K562 (cell line): ENCODE data around the gene PAFAH1B1. TPM values are rescaled to one million over a fixed set of nuclear protein-coding genes. Genes with fewer than 3 reads are reported as not detected.

Source experiments
- AFF4 ChIP-seq: sonication (generic); formaldehyde crosslinking; IDR thresholded peaks from 2 replicates; pipeline ENCODE4 v1.8.0; 2023; ENCODE audit warnings: mild to moderate bottlenecking, missing genetic modification reagents
- MLLT1 ChIP-seq, 2 experiments: fragments of 450-650 bp; IDR thresholded peaks; 2 replicates each; pipeline ENCODE4 v1.6.1; 2016
- PATZ1 ChIP-seq: fragments of 250-450 bp; sonication (Bioruptor Pico); IDR thresholded peaks from 2 replicates; pipeline ENCODE4 v1.5.0; 2020; ENCODE audit warnings: mild to moderate bottlenecking, borderline replicate concordance
- RNF2 ChIP-seq: sonication (generic); IDR thresholded peaks from 2 replicates; pipeline ENCODE4 v1.6.1; 2016
- XRCC4 ChIP-seq: IDR thresholded peaks from one replicate; pipeline ENCODE4 v1.6.1; 2011; ENCODE audit not compliant: insufficient read depth, insufficient read length; ENCODE audit errors: extremely low read depth
- polyA plus RNA-seq, 8 experiments: library from polyadenylated mRNA; depleted of rRNA in 4 of 8; stranded (reverse) in 5 of 8; unstranded in 3 of 8; fragments of >200 nt; fragmentation: Nextera tagmentation in 2 of 8; fragmentation: Illumina TruSeq in 1 of 8; extraction: Ambion mirVana in 2 of 8; extraction: Trizol in 1 of 8; gene quantifications; 2 replicates each; pipeline versions ENCODE4 v1.2.1 to v1.2.3, GENCODE V29; 2011 to 2014; ENCODE audit warnings: inconsistent platforms in 1 of 8, missing spikeins in 1 of 8
- total RNA-seq, 7 experiments: library from RNA; depleted of rRNA in 6 of 7; stranded (reverse); fragments of >200 nt in 6 of 7; fragmentation: Illumina TruSeq in 2 of 7; extraction: Trizol in 2 of 7; gene quantifications; 2 replicates each; pipeline versions ENCODE4 v1.2.1 to v1.2.3, GENCODE V29; 2011 to 2021; ENCODE audit warnings: low replicate concordance in 1 of 7

The PAFAH1B1 gene
- total and polyA plus RNA-seq, 9 of the 15 experiments (the other 6 are each of a cell fraction or from before 2014, with no cell fraction given): 23.3 to 66.4 (median 40.2) TPM

GRCh38 chr17:2721603-2722002, 128.1 kb downstream of the PAFAH1B1 start (continued):
- TF ChIP-seq PATZ1 (CRISPR knock-in tag): no peak
- no peak for TF ChIP-seq AFF4 (CRISPR knock-in tag)
- TF ChIP-seq MLLT1 (IDR thresholded peaks at IDR 0.05): no peak
- no peak for TF ChIP-seq RNF2
- TF ChIP-seq XRCC4: no peak
